ENCODE data around the gene BTBD17.
A peak's percentile ranks its signal among the peaks of the same experiment; 100 is the strongest.

Gene BTBD17

DNA sequence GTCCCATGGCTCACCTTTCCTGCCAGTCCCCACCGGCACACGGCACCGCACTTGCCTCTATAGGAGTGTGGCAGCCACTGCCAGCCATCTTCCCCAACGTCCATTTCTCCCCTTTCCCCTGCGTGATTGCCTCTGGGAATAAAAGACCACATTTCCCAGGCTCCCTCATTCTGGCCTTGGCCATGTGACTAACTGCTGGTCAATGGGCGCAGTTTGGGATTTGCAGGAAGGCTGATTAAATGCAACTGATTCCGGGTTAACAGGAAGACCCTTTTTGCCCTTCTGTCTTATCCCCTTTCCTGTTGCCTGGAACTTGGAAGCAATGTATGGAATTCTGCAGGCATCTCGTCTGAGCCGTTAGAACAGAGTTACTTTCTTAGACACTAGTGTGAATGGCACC lies 3.0 kb downstream of the BTBD17 start:
- no peak for DNase-seq

- DNase-seq, result no peak
These were observed 4.2 kb downstream of the BTBD17 start for GRCh38 chr17:74357466-74357809.

- peak; percentile 59 for DNase-seq
These were observed 4.8 kb downstream of the BTBD17 start for GRCh38 chr17:74356646-74357465.

- DNase-seq, result no peak
These were observed 6.6 kb downstream of the BTBD17 start for GRCh38 chr17:74355065-74355464.

DNA sequence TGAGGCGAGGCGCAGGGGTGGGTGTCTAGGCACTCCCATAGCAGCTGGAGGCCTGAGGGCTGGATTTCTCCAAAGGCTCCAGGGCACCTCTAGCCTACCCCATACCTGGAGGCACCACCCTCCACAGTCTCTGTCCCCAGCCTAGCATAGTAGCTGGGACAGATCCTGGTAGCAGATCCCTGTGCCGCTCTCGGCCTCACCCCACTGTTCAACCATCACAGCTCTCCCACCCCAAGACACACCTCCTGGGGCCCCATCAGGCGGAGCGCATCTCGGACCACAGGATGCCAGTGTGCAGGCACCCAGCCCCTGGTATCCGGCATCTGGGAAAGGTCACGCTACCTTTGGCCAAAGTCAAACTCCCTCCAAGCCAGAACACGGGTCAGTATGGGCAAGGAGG lies 7.1 kb downstream of the BTBD17 start:
- no peak for DNase-seq

GRCh38 chr17:74354123-74354522 lies 7.5 kb downstream of the BTBD17 start:
- DNase-seq, result peak; percentile 79

- DNase-seq, result no peak
These were observed 8.1 kb downstream of the BTBD17 start for GRCh38 chr17:74353446-74354060.

- peak; percentile 57 for DNase-seq
These were observed 10.0 kb downstream of the BTBD17 start for GRCh38 chr17:74351552-74352210.

DNA sequence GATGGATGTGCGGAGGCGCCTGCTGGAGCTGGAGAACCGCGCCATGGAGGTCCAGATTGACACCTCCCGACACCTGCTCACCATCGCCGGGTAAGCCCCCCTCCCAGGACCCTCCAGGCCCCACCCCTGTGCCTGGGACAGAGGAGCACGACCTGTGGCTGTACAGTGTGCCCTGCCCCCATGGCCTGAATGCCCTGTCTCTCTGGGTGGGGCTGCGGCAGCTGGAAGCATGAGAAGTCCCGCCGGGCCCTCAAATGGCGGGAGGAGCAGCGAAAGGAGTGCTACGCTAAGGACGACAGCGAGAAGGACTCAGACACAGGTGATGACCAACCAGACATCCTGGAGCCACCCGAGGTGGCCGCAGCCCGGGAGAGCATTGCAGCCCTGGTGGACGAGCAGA lies 11.2 kb downstream of the BTBD17 start:
- no peak for DNase-seq

- no peak for DNase-seq
These were observed 12.5 kb downstream of the BTBD17 start for GRCh38 chr17:74349120-74349519.

GRCh38 chr17:74347646-74348045 lies 14.0 kb downstream of the BTBD17 start:
- DNase-seq, result no peak

GRCh38 chr17:74345433-74346241 lies 16.0 kb downstream of the BTBD17 start:
- DNase-seq, result peak; percentile 35

DNA sequence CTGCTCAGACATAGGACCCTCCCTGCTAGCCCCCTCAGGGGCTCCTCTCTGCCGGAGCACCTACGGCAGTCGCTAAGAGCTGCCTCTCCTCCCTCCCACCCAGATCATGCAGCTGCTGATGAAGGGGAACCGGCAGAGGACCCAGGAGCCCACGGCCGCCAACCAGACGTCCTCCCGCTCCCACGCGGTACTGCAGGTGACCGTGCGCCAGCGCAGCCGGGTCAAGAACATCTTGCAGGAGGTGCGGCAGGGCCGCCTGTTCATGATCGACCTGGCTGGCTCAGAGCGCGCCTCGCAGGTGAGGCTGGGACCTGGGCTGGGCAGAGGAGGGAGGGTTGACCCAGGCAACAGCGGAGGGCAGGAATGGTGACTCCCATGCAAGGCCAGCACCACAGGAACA lies 17.0 kb downstream of the BTBD17 start:
- no peak for DNase-seq

DNA sequence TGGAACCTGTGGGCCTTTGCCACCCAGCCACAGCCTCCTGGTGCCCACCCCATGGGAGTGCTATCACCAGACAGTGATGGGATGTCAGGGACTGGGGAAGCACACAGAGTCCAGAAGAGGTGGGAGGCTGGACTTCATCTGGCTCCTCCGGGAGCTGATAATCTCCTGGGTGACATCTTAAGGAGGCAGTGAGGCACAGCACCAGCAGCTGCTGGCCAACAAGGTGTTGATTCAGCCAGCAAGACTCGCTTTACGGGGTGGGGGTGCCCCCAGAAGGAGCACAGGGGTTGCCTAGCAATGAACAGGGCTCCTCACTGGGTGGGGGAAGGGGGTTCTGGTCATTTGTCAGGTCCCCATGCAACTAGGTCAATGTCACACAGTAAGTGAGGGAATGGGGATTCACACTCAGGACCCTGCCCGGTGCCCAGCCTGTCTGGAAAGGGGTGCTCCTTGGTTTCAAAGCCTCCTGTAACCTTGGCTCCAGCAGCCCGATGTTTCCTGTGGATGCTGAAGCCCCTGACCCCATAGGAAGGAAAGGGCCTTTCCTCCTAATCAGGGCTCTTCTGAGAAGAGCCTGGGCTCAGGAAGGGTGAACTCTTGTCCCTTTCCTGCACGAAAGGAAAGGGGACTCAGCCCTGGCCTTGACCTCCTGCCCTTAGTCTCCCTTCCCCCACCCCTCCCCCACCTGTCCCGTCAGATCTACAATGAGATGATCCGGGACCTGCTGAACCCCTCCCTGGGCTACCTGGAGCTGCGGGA lies 18.0 kb downstream of the BTBD17 start:
- no peak for DNase-seq

DNA sequence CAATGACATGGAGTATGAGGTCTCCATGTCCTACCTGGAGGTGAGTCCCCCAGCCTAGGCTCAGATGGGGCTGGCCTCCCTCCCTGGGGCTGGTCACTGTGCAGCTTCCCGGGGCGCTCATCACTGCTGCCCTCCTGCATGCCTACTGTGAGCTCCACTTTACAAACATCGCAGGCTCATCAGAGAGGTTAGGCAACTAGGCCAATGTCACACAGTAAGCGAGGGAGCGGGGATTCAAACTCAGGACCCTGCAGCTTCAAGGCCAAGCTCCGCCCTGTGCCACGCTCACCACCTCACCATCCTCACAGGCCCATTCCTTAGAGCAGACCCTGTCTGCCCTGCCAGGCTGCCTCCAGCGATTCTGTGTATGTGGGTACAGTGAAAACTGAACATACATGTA lies 18.5 kb downstream of the BTBD17 start:
- no peak for DNase-seq

- DNase-seq, result no peak
These were observed 19.4 kb downstream of the BTBD17 start for GRCh38 chr17:74342224-74342623.

- DNase-seq, result no peak
These were observed 21.1 kb downstream of the BTBD17 start for GRCh38 chr17:74340470-74341023.

GRCh38 chr17:74339537-74340195 lies 22.0 kb downstream of the BTBD17 start:
- DNase-seq, result no peak

DNA sequence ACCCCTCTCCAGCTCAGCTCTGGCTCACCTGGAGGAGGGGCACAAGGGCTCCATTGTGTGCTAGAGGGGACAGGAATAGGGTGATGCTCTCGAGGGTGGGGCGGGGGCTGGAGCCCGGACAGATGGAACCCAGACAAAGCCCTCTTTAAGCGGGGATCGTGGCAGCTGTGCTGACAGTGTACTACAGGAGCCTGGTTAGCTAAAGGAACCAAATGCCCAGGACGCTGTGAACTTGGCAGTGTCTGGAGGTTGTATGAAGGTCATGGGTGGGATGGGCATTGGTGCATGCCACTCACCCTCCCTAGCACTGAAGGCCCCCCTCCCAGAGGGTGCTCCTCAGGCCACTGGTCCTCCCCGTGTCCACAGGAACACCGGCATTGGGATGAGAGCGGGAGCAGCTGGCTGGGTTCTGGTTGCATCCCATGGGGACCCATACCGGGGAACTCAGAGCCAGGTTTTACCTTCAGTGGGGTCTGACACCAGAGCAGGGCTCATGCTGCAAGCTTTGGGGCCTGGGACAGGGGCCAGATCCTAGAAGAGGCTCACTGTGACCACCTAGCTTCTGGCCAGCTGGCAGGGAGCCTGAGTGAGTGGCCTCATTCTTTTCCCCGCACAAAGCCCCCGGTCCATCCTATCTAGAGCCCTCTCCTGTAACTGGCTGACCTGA lies 23.7 kb downstream of the BTBD17 start:
- no peak for DNase-seq

DNA sequence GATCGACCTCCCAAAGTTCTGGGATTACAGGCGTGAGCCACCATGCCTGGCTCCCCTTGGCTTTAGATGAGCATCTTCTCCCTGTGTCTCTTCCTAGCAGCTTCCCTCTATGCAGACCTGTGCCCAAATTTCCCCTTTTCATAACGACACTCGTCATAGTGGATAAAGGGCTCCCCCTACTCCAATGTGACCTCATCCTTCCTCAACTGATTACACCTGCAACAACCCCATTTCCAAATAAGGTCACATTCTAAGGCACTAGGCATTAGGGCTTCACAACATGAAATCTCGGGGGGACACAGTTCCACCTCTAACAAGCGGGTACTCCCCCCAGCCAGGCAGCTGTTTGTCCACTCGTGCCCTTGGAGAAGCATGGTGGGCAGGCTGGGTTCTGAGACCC lies 25.4 kb downstream of the BTBD17 start:
- DNase-seq, result no peak

DNA sequence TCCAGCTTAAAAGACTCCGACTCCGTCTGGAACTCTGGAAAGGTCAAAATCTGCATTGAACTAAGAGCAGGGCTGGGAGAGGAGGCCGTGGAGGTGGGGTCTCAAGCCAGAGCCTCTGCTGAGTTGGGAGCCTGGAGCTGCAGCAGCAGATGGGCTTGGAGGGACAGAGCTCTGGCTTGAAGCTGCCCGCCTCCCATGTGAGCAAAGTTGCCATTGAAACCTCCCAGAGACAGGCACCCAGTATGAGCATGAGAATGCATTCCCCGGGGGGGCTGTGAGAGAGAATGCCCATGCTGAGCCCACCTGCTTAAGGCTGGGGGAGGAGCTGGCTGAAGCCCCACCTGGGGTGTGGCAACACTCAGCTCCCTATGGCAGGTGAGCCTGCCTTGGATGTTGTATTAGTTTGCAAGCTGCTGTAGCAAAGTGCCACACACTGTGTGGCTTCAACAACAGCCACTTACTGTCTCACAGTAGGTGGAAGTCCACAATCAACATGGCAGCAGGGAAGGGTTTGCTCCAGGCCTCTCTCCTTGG lies 26.1 kb downstream of the BTBD17 start:
- DNase-seq, result no peak

Data from RPMI8226 (cell line).